ENCODE results near the gene NCAPG2. TPM values are rescaled to one million over a fixed set of nuclear protein-coding genes. Genes with fewer than 3 reads are reported as not detected.

Gene NCAPG2
- total RNA-seq, 1 experiment from 2014 or later, result 67.3 TPM

GRCh38 chr7:158737064-158737695 lies 32.6 kb upstream of the NCAPG2 start:
- DNase-seq, result no peak
- CTCF ChIA-PET, result no interaction called here
- no peaks in the 10 kb centered on the region for H3K9me3 ChIP-seq
- TF ChIP-seq, protein P1, sequence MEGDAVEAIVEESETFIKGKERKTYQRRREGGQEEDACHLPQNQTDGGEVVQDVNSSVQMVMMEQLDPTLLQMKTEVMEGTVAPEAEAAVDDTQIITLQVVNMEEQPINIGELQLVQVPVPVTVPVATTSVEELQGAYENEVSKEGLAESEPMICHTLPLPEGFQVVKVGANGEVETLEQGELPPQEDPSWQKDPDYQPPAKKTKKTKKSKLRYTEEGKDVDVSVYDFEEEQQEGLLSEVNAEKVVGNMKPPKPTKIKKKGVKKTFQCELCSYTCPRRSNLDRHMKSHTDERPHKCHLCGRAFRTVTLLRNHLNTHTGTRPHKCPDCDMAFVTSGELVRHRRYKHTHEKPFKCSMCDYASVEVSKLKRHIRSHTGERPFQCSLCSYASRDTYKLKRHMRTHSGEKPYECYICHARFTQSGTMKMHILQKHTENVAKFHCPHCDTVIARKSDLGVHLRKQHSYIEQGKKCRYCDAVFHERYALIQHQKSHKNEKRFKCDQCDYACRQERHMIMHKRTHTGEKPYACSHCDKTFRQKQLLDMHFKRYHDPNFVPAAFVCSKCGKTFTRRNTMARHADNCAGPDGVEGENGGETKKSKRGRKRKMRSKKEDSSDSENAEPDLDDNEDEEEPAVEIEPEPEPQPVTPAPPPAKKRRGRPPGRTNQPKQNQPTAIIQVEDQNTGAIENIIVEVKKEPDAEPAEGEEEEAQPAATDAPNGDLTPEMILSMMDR (IDR thresholded peaks at IDR 0.05; ENCODE audit: insufficient read depth in 1 of 2, low read depth in 1 of 2, low read length in 1 of 2, severe bottlenecking in 1 of 2, unreplicated experiment in 1 of 2), result no peak
- H3K36me3 ChIP-seq (ENCODE audit: control insufficient read depth, insufficient read depth, low read length), result peaks cover 2% of the 10 kb centered on the region
- H3K27me3 ChIP-seq (replicated peaks; ENCODE audit: control insufficient read depth, insufficient read depth, low read length), result no peaks in the 10 kb centered on the region
- BruUV-seq (replicated peaks), result no TSS peak
- H3K4me1 Mint-ChIP-seq (ENCODE audit: low read depth, unreplicated experiment), result peaks cover 7% of the 10 kb centered on the region
- intact Hi-C loops (cut with micrococcal nuclease; ENCODE audit: unreplicated experiment), result no loop called here
- H3K4me3 ChIP-seq (ENCODE audit: low read depth, low read length), result no peak overlapping the region
- peaks cover 73% of the 10 kb centered on the region for H3K36me3 Mint-ChIP-seq (ENCODE audit: insufficient read depth, unreplicated experiment)
- no peaks in the 10 kb centered on the region for H3K27me3 Mint-ChIP-seq (ENCODE audit: insufficient read depth, unreplicated experiment)
- no peaks in the 10 kb centered on the region for H3K4me1 ChIP-seq
- no peak overlapping the region for H3K27ac Mint-ChIP-seq (ENCODE audit: unreplicated experiment)
- no peak overlapping the region for H3K4me3 Mint-ChIP-seq (ENCODE audit: unreplicated experiment)
- POLR2A ChIA-PET, result no interaction called here
- no peaks in the 10 kb centered on the region for H3K9me3 Mint-ChIP-seq (ENCODE audit: unreplicated experiment)

DNA sequence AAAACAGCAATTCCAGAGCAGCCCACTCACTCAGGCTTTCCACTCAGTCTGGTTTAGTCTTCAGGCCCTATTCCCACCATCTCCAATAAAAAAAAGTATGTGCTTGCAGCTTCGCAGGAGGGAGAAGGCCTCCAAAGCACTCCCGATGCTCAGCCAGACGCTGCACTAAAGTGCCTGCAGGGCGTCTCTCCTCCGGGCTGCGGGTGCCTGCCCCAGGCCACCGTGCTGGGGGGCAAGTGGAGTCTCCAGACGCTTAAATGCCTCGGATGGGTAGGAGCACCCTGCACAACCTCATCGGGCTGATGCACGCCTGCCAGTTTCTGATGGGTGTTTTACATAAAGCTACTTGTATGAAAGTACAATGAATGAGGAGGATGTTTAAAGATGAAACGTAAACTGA lies 31.3 kb upstream of the NCAPG2 start:
- Mint-ChIP-seq H3K4me3 (ENCODE audit: unreplicated experiment) (no peak overlapping the region), H3K36me3 (ENCODE audit: insufficient read depth, unreplicated experiment) (peaks cover 62% of the 10 kb centered on the region), H3K27ac (ENCODE audit: unreplicated experiment) (no peak overlapping the region), H3K9me3 (ENCODE audit: unreplicated experiment) (no peaks in the 10 kb centered on the region), H3K27me3 (ENCODE audit: insufficient read depth, unreplicated experiment) (no peaks in the 10 kb centered on the region), H3K4me1 (ENCODE audit: low read depth, unreplicated experiment) (peaks cover 5% of the 10 kb centered on the region)
- H3K36me3 ChIP-seq (ENCODE audit: control insufficient read depth, insufficient read depth, low read length), result peaks cover 2% of the 10 kb centered on the region
- H3K27me3 ChIP-seq (replicated peaks; ENCODE audit: control insufficient read depth, insufficient read depth, low read length), result no peaks in the 10 kb centered on the region
- intact Hi-C loops (cut with micrococcal nuclease; ENCODE audit: unreplicated experiment), result no loop called here
- BruUV-seq (replicated peaks), result no TSS peak
- TF ChIP-seq, protein P1 (IDR thresholded peaks at IDR 0.05; ENCODE audit: insufficient read depth in 1 of 2, low read depth in 1 of 2, low read length in 1 of 2, severe bottlenecking in 1 of 2, unreplicated experiment in 1 of 2), result no peak
- no peak for DNase-seq
- CTCF ChIA-PET, result no interaction called here
- no peaks in the 10 kb centered on the region for H3K4me1 ChIP-seq
- no peak overlapping the region for H3K4me3 ChIP-seq (ENCODE audit: low read depth, low read length)
- POLR2A ChIA-PET, result no interaction called here
- no peaks in the 10 kb centered on the region for H3K9me3 ChIP-seq

- H3K27me3 Mint-ChIP-seq (ENCODE audit: insufficient read depth, unreplicated experiment), result no peaks in the 10 kb centered on the region
- Histone ChIP-seq H3K36me3 (ENCODE audit: control insufficient read depth, insufficient read depth, low read length) (peaks cover 2% of the 10 kb centered on the region), H3K4me1 (no peaks in the 10 kb centered on the region), H3K9me3 (no peaks in the 10 kb centered on the region), H3K27me3 (replicated peaks; ENCODE audit: control insufficient read depth, insufficient read depth, low read length) (no peaks in the 10 kb centered on the region), H3K4me3 (ENCODE audit: low read depth, low read length) (no peak overlapping the region)
- no peak overlapping the region for H3K4me3 Mint-ChIP-seq (ENCODE audit: unreplicated experiment)
- TF ChIP-seq, protein P1 (IDR thresholded peaks at IDR 0.05; ENCODE audit: insufficient read depth in 1 of 2, low read depth in 1 of 2, low read length in 1 of 2, severe bottlenecking in 1 of 2, unreplicated experiment in 1 of 2), result no peak
- no peak overlapping the region for H3K27ac Mint-ChIP-seq (ENCODE audit: unreplicated experiment)
- no peak for DNase-seq
- ChIA-PET CTCF (no interaction called here), POLR2A (no interaction called here)
- BruUV-seq (replicated peaks), result no TSS peak
- no peaks in the 10 kb centered on the region for H3K9me3 Mint-ChIP-seq (ENCODE audit: unreplicated experiment)
- intact Hi-C loops (cut with micrococcal nuclease; ENCODE audit: unreplicated experiment), result no loop called here
- peaks cover 61% of the 10 kb centered on the region for H3K36me3 Mint-ChIP-seq (ENCODE audit: insufficient read depth, unreplicated experiment)
- no peaks in the 10 kb centered on the region for H3K4me1 Mint-ChIP-seq (ENCODE audit: low read depth, unreplicated experiment)
These were observed 30.3 kb upstream of the NCAPG2 start for GRCh38 chr7:158734861-158735260.

All from Caco-2 (cell line).